NCI-H2171 (cell line): ENCODE results near the gene SHISA7.

Experiments used
- DNase-seq: peaks from one replicate; lab custom pipeline; 2025; lab: John Stamatoyannopoulos, UW

Gene SHISA7

DNA sequence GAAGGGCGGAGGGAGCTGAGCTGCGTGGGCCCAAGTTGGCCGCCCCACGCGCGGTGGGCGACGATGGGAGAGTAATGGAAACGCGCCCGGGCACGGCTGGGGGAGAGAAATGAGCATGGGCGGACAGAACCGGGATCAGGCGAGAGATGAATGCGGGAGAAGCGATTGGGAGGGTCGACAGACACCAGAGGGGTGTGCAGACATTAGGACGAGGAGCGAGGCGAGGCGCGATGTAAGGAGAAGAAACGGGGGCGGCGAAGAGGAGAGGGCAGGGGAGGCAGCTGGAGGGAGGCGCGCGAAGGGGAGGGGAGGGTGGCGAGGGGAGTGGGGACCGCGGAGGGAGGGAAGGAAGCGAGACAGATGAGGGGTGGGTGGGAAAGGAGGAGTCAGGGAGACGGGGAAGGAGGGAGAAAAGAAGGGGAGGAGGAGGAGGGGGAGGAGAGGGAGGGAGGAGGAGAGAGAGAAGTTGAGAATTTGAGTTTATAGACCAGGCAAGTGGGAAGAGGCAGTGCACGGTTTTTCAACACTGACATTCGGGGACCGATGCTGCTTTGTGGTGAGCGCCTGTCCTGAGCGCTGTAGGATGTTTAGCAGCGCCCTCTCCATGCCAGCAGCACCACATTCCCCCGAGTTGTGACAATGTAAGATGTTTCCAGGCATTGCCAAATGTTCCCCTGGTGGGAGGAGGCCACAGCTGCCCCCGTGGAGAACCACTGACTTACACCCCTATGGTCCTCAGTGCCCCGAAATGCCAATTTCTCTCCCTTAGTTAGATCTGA lies at the start of gene SHISA7:
Gene SHISA7 (minus strand): TSS at position 256 of the 779 bp plus-strand sequence. CDS start 437 bp downstream, outside the sequence.
- peak; percentile 41 for DNase-seq

DNA sequence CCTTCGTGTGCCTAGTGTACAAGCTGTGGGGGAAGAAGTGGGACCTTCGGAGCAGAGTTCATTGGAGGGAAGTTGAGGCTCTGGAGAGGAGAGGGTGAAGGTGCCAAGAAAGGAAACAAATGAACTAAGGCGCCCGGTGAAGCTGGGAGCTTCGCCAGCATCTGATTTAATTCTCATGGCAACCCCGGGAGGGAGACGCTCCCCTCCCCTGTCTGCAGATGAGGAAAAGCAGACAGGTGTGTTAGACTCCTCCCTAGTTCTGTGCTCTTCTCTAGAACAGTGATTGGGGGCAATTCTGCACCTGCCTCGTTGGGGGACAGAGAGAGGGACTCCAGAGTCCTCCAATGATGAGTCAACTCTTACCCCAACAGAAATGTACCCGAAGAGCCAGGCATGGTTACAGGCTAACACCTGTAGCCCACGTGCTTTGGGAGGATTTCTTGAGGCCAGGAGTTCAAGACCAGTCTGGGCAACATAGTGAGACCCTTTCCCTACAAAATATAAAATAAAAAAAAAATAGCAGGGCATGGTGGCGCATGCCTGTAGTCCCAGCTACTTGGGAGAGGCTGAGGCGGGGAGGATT lies 49.4 kb upstream of the SHISA7 start:
- no peak for DNase-seq

DNA sequence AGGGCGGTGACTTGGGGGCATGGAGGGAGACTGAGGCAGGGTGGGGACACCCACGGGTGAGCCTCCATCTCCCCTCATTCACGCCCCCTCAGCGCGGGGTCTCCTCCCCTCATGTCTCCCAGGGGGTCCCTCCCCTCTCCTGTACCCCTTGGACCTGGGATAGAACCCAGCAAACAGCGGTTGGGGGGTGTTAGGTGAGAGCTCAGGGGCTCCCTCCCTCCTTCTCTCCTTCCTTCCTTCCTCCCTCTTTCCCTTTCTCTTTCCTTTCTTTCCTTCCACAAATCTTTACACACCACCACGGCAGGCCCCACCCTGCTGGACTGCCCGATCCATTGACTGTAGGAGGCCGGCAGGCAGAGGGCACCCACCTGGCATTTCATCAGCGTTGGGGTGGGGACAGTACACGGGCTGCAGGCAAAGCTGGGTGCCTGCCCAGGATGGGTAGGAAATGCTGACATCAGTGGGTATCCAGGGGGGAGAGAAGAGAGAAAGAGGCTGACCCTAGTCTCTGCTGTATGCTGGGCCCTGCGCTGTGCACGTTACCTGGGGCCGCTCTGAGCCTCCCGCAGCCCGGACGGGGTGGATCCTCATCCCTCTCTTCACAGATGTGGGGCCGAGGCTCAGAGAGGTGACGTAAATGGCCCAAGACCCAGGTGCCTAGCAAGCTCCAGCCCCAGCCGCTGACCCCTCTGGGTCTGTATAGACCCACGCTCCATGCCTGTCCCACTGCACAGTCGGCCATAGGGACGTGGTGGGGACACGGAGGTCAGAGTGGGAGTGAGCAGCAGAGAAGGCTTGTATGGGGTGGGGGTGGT lies 48.7 kb upstream of the SHISA7 start:
- no peak for DNase-seq

DNA sequence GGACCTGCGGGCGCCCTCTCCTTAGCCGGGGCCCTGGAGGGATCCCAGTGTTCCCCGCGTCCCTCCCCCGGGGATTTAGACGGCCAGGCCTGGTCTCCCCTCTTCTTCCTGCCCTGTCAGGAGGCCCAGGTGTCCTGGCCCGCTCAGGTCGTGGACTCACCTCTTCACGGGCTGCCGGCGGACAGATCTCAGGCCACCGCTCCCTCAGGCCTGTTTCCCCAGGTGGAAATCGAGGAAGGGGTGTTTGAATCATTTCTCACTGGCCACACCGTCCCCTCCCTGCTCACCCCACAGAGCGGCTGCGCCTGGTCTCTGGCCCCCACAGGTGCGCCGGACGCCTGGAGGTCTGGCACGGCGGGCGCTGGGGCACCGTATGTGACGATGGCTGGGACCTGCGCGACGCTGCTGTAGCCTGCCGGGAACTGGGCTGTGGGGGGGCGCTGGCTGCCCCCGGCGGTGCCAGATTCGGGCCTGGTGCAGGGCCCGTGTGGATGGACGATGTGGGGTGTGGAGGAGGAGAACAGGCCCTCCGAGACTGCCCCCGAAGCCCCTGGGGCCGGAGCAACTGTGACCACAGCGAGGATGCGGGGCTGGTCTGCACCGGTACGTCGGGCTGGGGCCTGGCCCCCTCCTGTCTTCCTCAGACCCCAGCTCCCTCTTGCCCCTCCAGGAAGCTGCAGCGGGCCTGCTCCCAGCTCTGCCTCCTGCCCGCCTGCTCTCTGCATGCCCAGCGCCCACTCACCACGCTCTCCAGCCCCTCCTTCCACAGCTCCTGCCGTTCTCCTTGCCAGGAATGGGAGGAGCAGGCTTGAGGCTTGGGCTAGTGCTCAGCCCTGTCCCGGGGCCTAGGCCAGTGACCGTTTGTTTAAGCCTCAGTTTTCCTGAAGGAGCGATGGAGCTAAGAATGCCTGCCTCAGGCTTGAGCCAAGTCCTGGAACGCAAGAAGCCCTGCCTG lies 47.7 kb upstream of the SHISA7 start:
- DNase-seq, result no peak

DNA sequence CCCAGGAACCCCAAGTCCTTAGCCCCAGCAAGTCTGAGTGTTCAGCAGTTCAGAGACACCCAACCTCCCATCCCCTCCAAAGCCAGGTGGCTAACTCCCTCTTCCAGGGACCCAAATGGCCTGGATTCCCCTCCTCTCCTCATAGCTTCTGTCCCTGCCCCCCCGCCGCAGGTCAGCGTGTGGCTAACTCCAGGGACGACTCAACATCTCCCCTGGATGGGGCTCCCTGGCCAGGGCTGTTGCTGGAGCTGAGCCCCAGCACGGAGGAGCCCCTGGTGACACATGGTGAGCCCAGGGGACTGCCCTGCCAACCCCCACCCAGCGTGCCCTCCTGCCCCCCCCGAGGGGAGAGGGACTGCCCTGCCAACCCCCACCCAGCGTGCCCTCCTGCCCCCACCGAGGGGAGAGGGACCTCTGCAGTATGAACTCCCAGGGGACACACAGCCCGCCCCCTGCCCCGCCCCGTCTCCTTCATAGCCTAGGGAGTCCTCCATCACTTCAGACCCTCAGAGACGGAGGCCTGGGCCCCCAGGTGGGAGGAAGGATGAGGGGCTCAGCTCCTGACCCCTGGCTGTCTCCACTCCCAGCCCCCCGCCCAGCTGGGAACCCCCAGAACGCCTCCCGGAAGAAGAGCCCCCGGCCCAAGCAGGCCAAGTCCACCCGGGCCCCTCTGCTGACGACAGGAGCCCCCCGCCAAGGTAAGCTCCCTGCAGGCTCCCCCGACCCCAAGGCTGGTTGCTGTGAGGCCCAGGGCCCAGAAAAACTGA lies 46.8 kb upstream of the SHISA7 start:
- no peak for DNase-seq

DNA sequence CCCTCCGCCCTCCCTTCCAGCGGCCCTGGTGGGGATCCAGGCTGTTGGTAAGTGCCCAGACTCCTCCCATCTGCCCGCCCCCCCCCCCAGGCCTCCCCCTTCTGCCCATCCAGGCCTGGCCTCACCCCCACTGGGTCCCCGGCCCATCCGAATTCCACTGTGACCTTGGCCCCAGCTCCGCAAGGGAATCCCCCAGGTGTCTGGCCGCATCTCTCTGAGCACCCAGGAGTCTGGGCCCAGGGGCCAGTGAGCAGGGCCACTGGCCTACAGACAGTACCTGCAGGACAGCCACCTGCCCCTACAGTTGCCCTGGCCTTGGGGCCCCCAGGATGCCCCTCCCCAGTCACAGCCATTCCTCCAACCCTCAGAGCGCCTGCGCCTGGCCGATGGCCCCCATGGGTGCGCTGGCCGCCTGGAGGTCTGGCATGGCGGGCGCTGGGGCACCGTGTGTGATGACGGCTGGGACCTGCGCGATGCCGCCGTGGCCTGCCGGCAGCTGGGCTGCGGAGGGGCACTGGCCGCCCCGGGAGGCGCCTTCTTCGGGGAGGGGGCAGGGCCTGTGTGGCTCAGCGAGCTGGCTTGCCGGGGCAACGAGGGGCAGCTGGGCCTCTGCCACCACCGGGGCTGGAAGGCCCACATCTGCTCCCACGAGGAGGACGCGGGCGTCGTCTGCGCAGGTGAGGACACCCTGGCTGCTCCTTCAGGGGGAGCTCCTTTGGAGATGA lies 46.0 kb upstream of the SHISA7 start:
- no peak for DNase-seq

DNA sequence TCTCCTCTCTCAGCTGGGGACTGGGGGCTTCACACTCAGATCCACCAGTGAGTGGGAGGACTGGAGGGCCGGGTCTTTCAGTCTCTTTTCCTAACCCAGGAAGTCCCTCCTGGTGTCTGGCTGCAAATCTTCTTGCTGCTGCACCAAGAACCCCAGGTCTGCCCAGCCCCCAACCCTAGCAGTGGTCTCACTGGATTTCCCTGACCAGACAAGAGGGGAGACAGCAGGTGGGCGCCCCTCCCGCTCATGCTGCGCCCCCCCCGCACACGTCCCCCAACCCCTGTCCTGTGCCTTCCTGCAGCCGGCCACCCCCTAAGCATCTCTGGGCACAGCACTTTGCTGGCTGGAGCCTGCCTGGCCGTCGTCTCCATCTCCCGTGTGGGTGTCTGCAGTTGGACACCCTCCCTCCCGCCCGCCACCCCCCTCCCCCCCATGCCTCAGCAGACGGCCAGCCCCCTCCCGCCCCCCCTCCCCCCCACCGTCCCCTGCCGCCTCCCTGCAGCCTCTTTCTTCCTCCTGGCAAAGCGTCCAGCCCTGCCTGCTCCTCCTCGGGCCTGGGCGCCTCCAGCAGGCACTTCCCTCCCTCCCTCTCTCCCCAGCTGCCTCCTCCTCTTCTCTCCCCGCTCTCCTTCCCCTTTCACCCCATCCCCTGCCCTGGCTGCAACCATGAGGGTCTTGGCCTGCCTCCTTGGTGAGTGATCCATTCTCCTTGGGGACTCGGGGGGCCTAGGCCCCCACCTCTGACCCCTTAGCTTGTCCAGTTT lies 45.0 kb upstream of the SHISA7 start, which contains the start of gene SSC5D:
Gene SSC5D (plus strand): TSS at position 513 of the 764 bp plus-strand sequence. CDS start 154 bp downstream, at position 667.
- no peak for DNase-seq

DNA sequence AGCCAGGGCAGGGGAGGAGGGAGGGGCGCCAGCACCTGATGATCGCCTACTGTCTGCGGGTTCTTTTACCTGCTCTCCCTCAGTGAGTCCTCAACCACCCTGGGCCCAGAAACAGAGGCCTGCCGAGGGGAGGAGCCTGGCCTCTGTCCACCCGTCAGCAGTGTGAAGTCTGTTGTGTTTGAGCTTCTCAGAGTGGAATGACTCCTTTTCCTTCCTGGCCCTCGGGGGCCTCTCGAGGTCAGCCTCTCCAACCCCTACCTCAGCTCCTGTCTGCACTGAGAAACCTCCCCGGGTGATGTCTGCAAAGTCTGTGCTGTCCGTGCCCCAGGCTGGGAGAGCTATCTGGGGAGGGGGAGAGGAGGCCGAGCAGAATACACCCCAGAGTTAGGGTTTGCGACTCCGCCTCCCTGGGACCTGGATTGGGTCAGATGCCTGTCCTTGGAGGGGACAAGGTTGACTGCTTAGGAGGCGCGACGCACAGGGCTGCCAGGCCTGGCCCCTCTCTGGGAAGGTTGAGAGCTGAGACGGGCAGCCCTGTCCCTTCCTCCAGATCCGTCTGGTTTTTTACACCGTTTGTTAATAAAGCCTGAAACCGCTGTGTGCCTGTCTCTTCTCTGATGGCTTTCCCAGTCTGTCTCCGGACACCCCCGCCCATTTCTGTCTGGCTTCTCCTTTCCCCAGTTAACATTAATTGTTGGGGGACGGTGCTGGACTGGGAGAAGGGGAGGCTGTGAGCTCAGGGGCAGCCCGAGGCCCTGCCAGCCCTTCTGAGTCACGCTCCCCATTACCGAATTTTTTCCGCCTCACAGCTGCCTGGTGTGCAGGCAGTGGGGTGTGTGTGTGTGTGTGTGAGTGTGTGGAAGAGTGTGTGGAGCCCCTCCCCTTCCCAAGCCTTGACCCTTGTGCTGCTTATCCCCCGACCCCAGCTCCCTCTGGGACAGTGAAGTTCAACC lies 44.1 kb upstream of the SHISA7 start:
- DNase-seq, result no peak

DNA sequence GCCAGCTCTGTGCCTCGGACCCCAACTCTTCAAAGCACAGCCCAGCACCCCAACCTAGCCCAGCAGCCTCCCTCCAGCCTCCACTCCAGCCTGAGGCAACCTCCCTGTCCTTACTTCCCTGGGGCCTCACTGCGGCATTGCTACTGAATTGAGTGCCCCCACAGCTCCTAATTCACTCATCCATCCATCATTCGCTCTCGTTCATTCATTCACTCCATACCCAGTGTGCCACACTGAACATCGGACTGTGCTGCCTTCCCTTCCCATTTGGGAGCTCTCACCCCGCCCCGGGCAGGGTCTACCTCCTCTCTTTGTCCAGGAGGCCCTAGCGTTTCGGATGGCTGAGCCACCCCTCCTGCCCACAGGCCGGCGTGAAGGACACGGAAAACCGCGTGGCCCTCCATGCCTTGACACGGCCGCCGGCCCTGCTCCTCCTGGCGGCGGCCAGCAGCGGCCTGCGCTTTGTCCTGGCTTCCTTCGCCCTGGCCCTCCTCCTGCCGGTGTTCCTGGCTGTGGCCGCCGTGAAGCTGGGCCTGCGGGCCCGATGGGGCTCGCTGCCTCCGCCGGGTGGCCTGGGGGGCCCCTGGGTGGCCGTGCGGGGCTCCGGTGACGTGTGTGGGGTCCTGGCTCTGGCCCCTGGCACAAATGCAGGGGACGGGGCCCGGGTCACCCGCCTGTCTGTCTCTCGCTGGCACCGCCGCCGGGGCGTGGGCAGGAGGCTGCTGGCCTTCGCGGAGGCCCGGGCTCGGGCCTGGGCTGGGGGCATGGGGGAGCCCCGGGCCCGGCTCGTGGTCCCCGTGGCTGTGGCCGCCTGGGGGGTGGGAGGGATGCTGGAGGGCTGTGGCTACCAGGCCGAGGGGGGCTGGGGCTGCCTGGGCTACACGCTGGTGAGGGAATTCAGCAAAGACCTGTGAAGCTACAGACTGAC lies 43.2 kb upstream of the SHISA7 start:
- DNase-seq, result no peak

DNA sequence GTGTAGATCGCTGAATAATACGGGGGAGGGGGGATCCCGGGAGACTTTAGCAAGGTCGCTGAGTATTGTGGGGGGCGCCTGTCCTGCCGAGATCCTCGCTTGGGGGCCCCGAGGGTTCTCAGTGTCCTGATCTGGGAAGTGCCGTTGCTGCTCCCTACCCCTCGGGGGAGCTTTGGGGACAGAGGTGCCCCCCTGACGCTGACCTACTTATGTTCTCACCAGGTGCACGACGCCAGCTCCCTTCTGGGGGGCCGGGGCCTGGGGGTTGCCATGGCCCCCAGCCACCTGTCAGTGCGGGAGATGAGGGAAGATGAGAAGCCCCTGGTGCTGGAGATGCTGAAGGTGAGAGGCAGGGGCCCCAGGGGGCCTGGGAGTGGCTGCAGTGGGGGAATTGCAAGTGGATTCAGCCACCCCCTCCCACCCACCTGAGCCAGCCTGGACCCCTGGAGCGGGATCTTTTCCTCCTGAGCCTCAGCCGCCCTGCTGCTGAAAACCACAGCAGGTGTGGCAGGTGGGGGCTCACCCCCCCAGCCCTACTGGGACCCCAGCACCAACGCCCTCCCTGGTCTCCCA lies 42.4 kb upstream of the SHISA7 start:
- peak; percentile 84 for DNase-seq

DNA sequence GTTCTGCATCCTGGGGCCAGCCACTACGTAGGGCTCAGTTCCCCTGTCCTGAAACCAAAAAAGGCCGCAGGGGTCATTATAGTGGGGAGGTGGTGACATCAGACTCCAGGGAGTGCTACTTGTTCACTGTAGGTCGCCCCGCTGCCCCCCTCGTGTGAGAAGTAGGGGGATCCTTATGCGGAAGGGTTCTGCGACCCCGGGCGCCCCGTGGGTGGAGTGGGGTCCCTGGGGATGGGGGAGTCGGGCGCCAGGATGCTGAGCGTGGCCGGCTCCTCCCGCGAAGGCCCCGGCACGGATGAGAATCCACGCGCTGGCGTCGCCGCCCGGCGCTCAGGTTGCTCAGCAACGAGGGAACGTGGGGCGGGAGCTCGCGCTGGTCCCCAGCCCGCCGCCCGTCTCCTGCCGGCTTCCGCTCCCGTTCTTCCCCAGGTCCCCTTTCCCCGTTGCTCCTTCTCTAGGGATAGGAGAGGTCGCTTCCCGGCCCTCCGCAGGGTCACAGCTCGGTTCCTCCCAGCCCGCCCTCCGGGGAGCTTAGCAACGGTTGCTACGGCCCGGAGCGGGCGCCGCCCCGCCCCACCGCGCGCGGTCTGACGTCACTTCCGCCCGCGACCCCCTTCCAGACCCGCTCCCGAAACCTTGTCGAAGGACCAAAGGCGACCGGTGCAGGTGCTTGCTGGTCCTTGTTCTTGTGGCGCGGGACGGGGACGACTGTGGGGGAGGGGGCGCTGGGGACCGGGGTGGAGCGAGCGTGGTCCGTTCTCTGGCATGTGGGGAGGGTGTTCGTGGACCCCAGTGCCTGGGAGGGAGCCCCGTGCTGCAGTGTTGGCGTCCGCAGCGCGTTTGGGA lies 41.7 kb upstream of the SHISA7 start, which contains the start of gene NAT14:
Gene NAT14 (plus strand): TSS at position 596 of the 846 bp plus-strand sequence. CDS start 521 bp downstream, outside the sequence.
- DNase-seq, result peak; percentile 82

DNA sequence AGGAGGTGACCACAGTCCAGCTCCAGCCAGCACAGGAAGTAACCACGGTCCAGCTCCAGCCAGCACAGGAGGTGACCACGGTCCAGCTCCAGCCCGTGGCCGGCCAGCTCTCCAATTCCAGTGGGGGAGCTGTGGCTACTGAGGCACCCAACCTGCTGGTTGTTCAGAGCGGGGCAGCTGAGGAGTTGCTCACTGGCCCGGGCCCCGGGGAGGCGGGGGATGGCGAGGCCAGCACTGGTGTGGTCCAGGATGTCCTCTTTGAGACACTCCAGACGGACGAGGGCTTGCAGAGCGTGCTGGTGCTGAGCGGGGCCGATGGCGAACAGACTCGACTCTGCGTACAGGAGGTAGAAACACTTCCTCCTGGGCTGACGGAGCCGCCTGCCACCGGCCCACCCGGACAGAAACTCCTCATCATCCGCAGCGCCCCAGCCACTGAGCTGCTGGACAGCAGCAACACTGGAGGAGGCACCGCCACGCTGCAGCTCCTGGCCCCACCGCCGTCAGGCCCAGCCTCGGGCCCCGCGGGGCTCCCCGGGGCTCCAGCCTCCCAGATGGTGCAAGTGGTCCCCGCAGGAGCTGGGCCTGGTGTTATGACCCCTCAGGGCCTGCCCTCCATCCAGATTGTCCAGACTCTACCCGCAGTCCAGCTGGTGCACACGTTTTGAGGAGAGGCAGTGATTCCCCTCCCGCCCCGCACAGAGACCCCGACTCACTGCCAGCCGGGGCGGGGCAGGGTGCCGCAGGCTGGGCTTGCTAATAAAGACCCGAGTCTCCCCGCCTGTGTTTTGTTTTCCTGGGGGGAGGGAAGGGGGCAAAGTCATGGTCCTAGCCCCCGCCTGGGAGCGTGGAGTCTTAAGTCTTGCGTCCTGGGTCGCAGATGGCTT lies 40.8 kb upstream of the SHISA7 start:
- no peak for DNase-seq

DNA sequence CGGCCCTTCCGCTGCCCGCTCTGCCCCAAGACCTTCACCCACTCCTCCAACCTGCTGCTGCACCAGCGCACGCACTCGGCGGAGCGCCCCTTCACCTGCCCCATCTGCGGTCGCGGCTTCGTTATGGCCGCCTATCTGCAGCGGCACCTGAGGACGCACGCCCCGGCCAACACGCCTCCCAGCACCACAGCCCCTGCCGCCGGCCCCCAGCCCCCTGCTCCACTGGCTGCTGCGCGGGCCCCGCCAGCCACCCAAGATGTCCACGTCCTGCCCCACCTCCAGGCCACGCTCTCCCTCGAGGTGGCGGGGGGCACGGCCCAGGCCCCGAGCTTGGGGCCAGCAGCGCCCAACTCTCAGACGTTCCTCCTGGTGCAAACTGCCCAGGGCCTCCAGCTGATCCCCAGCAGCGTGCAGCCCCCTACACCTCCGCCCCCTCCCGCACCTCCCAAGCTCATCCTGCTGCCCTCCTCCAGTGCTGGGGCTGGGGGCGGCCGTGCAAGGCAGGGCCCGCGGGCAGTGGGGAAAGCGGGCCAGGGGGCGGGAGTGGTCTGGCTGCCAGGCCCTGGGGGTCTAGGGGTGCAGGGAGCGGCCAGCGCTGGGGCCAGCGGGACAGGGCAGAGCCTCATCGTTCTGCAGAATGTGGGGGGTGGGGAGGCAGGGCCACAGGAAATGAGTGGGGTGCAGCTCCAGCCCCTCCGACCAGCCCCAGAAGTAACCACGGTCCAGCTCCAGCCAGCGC lies 40.0 kb upstream of the SHISA7 start:
- DNase-seq, result no peak
